Measurements from ENCODE around the gene OSBPL10.

OSBPL10 gene

GRCh38 chr3:31743331-31744089 is 237.6 kb downstream of the OSBPL10 start:
- no peak for TF ChIP-seq CTCF (IDR thresholded peaks at IDR 0.05)
- Histone ChIP-seq H3K4me3 (no peak overlapping the region), H3K27ac (no peak overlapping the region)
- no peak for DNase-seq (ENCODE audit: low spot score)

DNA sequence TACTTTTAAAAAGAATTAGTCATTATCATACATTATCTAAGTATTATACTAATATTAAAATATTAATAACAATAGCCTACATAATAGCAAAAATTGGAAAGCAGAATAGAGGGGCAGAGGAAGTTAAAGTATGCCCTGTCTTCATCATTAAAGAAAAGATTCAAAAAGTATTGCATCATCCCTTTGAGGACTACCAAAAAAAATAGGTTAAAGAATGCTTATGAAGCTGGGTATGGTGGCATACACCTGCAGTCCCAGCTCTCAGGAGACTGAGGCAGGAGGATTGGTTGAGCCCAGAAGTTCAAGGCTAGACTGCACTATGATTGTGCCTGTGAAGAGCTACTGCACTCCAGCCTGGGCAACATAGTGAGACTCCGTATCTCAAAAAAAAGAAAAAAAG is 240.7 kb downstream of the OSBPL10 start:
- DNase-seq (ENCODE audit: low spot score): no peak
- Histone ChIP-seq H3K4me3 (no peak overlapping the region), H3K27ac (no peak overlapping the region)
- TF ChIP-seq CTCF (IDR thresholded peaks at IDR 0.05): no peak

GRCh38 chr3:31738412-31738811 is 242.7 kb downstream of the OSBPL10 start:
- no peak overlapping the region for H3K27ac ChIP-seq
- TF ChIP-seq CTCF (IDR thresholded peaks at IDR 0.05): no peak
- no peak for DNase-seq (ENCODE audit: low spot score)

DNA sequence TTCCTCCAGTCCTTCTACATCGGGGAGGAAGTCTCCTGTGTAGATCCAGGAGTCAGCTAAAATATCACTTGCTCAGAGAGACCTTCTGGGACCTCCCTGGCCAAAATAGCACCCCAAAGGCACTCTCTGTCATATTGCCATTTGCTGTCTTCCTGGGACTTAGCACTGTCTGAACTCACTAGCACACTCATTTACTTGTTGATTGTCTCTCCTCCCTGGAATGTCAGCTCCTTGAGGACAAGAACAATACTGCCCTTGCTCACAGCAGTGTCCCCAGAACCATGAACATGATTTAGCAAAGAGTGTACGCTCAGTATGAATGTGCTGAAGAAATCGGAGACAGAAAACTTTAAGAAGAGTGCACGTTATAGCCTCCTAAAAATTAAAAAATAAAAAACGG is 245.4 kb downstream of the OSBPL10 start:
- H3K27ac ChIP-seq: no peak overlapping the region
- TF ChIP-seq CTCF (IDR thresholded peaks at IDR 0.05): no peak
- no peak for DNase-seq (ENCODE audit: low spot score)
- H3K4me3 ChIP-seq: no peak overlapping the region

More at GRCh38 chr3:31738412-31738811, 242.7 kb downstream of the OSBPL10 start:
- H3K4me3 ChIP-seq: no peak overlapping the region

DNA sequence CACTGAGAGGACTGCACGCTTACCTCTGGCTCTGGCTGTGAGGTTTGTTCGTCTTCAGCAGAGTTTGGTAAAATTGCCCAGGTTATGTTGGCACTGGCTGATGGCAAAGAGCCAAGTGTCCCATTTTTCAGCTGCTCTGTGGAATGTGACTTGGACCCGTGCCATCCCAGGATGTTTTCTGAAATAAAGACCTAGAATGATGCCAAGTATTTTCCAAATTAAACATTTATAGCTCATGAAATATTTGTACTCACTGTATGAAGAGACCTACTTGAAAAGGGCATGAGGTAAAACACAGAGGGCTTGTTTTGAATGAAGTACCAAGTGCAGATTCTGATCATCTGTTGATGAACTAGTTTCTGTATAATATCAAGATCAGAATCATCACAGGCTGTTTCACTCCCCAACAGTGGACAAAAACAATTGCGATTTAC is 247.8 kb downstream of the OSBPL10 start:
- DNase-seq (ENCODE audit: low spot score): no peak
- no peak for TF ChIP-seq CTCF (IDR thresholded peaks at IDR 0.05)
- Histone ChIP-seq H3K27ac (no peak overlapping the region), H3K4me3 (no peak overlapping the region)

GRCh38 chr3:31732548-31732947 is 248.5 kb downstream of the OSBPL10 start:
- no peak for DNase-seq (ENCODE audit: low spot score)
- no peak overlapping the region for H3K4me3 ChIP-seq
- H3K27ac ChIP-seq: no peak overlapping the region
- TF ChIP-seq CTCF (IDR thresholded peaks at IDR 0.05): no peak

DNA sequence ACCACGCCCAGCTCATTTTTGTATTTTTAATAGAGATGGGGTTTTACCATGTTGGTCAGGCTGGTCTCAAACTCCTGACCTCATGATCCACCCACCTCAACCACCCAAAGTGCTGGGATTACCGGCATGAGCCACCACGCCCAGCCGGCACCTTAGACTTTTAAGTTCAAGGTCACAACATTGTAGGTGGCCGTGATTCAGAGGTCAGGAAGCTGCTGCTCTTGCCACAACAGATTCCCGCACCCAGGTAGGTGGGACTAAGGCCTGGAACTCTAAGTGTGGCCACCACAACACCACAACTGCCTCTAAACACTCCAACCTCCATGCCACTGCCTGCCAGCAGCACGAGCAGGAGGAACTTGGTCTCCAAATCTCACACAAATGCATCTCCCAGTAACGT is 251.5 kb downstream of the OSBPL10 start:
- DNase-seq (ENCODE audit: low spot score): no peak
- no peak for TF ChIP-seq CTCF (IDR thresholded peaks at IDR 0.05)
- no peak overlapping the region for H3K4me3 ChIP-seq
- H3K27ac ChIP-seq: no peak overlapping the region
